Measurements from ENCODE around the gene NACC2.

DNA sequence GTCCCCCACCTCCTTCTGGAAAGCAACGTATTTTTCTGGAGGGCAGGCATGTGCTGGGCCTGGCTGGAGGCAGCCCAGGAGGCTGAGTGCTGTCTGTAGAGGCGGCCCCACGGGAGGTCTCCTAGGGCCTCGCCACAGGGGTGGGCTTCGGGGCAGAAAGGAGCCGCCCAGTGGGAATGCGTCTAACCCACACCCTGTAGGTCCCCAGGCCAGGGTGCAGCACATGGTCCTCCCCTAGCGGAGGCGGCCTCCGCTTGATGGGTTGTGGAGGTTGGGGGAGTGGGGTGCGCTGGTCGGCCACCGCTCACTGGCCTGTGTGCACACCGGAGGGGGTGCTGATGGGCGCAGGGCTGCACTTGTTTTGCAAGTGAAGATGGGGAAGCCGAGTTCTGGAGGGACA, 85.6 kb downstream of the NACC2 start:
- TF ChIP-seq POLR2A (IDR thresholded peaks at IDR 0.05), result no peak
- TF ChIP-seq, protein P1, sequence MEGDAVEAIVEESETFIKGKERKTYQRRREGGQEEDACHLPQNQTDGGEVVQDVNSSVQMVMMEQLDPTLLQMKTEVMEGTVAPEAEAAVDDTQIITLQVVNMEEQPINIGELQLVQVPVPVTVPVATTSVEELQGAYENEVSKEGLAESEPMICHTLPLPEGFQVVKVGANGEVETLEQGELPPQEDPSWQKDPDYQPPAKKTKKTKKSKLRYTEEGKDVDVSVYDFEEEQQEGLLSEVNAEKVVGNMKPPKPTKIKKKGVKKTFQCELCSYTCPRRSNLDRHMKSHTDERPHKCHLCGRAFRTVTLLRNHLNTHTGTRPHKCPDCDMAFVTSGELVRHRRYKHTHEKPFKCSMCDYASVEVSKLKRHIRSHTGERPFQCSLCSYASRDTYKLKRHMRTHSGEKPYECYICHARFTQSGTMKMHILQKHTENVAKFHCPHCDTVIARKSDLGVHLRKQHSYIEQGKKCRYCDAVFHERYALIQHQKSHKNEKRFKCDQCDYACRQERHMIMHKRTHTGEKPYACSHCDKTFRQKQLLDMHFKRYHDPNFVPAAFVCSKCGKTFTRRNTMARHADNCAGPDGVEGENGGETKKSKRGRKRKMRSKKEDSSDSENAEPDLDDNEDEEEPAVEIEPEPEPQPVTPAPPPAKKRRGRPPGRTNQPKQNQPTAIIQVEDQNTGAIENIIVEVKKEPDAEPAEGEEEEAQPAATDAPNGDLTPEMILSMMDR (IDR thresholded peaks at IDR 0.05), result no peak

Measured in right lobe of liver (tissue), 4 donors.